HepG2 (cell line): ENCODE data around the gene GPR4. TPM values are rescaled to one million over a fixed set of nuclear protein-coding genes. Genes with fewer than 3 reads are reported as not detected.

ENCODE experiments used
- ATAC-seq: fragments of 200-7000 bp; cut with Tn5 transposase; 3 replicates; pipeline ENCODE4 v1.9.1; 2020; ENCODE audit warnings: mild to moderate bottlenecking, moderate library complexity
- BruUV-seq: library from RNA; stranded (reverse); fragments of 400-500 nt; replicated peaks from 2 replicates; lab custom pipeline; 2021; lab: Mats Ljungman, UMichigan
- CTCF ChIA-PET: fragments of 300-600 bp; formaldehyde crosslinking; extraction: SDS; loops from one replicate; lab custom pipeline; 2021; ENCODE audit warnings: low total read pairs, inconsistent platforms, low intra/inter-chr PET ratio; lab: Yijun Ruan, JAX
- POLR2A ChIA-PET: fragments of 350-600 bp; sonication (Branson Sonifier 250); formaldehyde crosslinking; loops from one replicate; lab custom pipeline; 2020; ENCODE audit warnings: antibody characterized with exemption, inconsistent platforms; lab: Yijun Ruan, JAX
- DNase-seq: peaks from one replicate; pipeline ENCODE4 v3.0.0-alpha.2; 2015; ENCODE audit warnings: low spot score
- FAIRE-seq: peaks from 3 replicates; lab custom pipeline; 2011; peaks lifted over from hg19 to GRCh38; lab: Jason Lieb, UNC
- H2AFZ ChIP-seq: one replicate; pipeline ENCODE4 v1.6.1; 2011; ENCODE audit warnings: low read length, inconsistent platforms
- H3K27ac ChIP-seq: fragments of 300-600 bp; 3 replicates; pipeline ENCODE4 v1.8.0; 2011; ENCODE audit warnings: mixed run types, mild to moderate bottlenecking, mixed read lengths, low read length, inconsistent platforms; ENCODE audit not compliant: insufficient read depth; ENCODE audit errors: extremely low read length
- H3K27me3 ChIP-seq, 2 experiments: fragments of 200-600 bp in 1 of 2; 2 replicates in 1 of 2; 3 replicates in 1 of 2; pipeline versions ENCODE4 v1.6.0 to v1.8.0; 2011; ENCODE audit warnings: low read length in 2 of 2, mild to moderate bottlenecking in 2 of 2, moderate library complexity in 2 of 2, inconsistent platforms in 1 of 2; ENCODE audit not compliant: insufficient read depth in 2 of 2, control insufficient read depth in 1 of 2
- H3K36me3 ChIP-seq, 2 experiments: fragments of 200-600 bp in 1 of 2; replicated peaks in 1 of 2; 2 replicates in 1 of 2; 3 replicates in 1 of 2; pipeline versions ENCODE4 v1.5.1 to v1.8.0; 2011; ENCODE audit warnings: low read length in 2 of 2, inconsistent platforms in 1 of 2; ENCODE audit not compliant: insufficient read depth in 2 of 2, control insufficient read depth in 1 of 2
- H3K4me1 ChIP-seq: 2 replicates; pipeline ENCODE4 v1.5.1; 2012; ENCODE audit warnings: low read length, inconsistent platforms; ENCODE audit not compliant: insufficient read depth
- H3K4me2 ChIP-seq: 2 replicates; pipeline ENCODE4 v1.6.0; 2011; ENCODE audit warnings: low read depth, low read length, inconsistent platforms
- H3K4me3 ChIP-seq, 3 experiments: fragments of 200-600 bp in 1 of 3; sonication (generic), shearing (Covaris generic) in 1 of 3; replicated peaks in 1 of 3; 2 replicates each; pipeline ENCODE4 v1.5.1; 2011 to 2016; ENCODE audit warnings: low read length in 3 of 3, inconsistent platforms in 2 of 3, low read depth in 2 of 3, mild to moderate bottlenecking in 2 of 3, control low read depth in 1 of 3, mixed read lengths in 1 of 3; ENCODE audit not compliant: insufficient read depth in 1 of 3
- H3K79me2 ChIP-seq: one replicate; pipeline ENCODE4 v1.6.1; 2011; ENCODE audit warnings: low read length, inconsistent platforms; ENCODE audit not compliant: insufficient read depth
- H3K9ac ChIP-seq: 2 replicates; pipeline ENCODE4 v1.6.0; 2011; ENCODE audit warnings: mild to moderate bottlenecking, low read depth, low read length, inconsistent platforms; ENCODE audit not compliant: insufficient read depth
- H3K9me3 ChIP-seq: 2 replicates; pipeline ENCODE4 v1.5.1; 2012; ENCODE audit warnings: mild to moderate bottlenecking, low read length
- H4K20me1 ChIP-seq: 2 replicates; pipeline ENCODE4 v1.6.0; 2011; ENCODE audit warnings: inconsistent platforms, mild to moderate bottlenecking, low read length, moderate library complexity; ENCODE audit not compliant: insufficient read depth
- FOXK2 ChIP-seq: fragments of 450-650 bp; IDR thresholded peaks from 2 replicates; pipeline ENCODE4 v1.6.1; 2016
- HDAC1 ChIP-seq: sonication (generic); formaldehyde crosslinking; IDR thresholded peaks from 2 replicates; pipeline ENCODE4 v1.5.1; 2020; ENCODE audit warnings: mild to moderate bottlenecking, missing genetic modification reagents
- KDM3A ChIP-seq: IDR thresholded peaks from 2 replicates; pipeline ENCODE4 v1.6.1; 2018; ENCODE audit warnings: low read depth, missing compliant biosample characterization
- RFX1 ChIP-seq: fragments of 450-650 bp; IDR thresholded peaks from 2 replicates; pipeline ENCODE4 v1.6.1; 2017
- ZNF724P ChIP-seq: sonication (generic); formaldehyde crosslinking; IDR thresholded peaks from 2 replicates; pipeline ENCODE4 v1.8.0; 2022; ENCODE audit warnings: missing genetic modification reagents, borderline replicate concordance
- ZNF790 ChIP-seq: sonication (generic); formaldehyde crosslinking; IDR thresholded peaks from 2 replicates; pipeline ENCODE4 v1.8.0; 2022; ENCODE audit warnings: missing genetic modification reagents, mild to moderate bottlenecking, borderline replicate concordance
- WGBS: methylation state at CpG from one replicate; pipeline ENCODE4 v1.1.6; 2017; ENCODE audit warnings: low lambda C conversion rate; 5-methylcytosine and 5-hydroxymethylcytosine counted together
- in situ Hi-C: cut with HindIII; loops from 2 replicates; pipeline ENCODE4 v1.10.0; 2017; ENCODE audit warnings: low pct_unique_long_range_greater_than_20kb; ENCODE audit not compliant: extremely low pct_ligation_motif_present
- intact Hi-C: fragments of 100-400 bp; cut with micrococcal nuclease; formaldehyde crosslinking; loops from one replicate; pipeline ENCODE4 v1.10.0; 2022; ENCODE audit not compliant: unreplicated experiment
- polyA plus RNA-seq, 8 experiments: library from polyadenylated mRNA; depleted of rRNA in 3 of 8; stranded (reverse) in 7 of 8; unstranded in 1 of 8; fragments of >200 nt; fragmentation: Illumina TruSeq in 4 of 8; extraction: Trizol in 4 of 8; gene quantifications; 2 replicates each; pipeline versions ENCODE4 v1.2.1 to v1.2.3, GENCODE V29; 2011 to 2016; ENCODE audit warnings: low read depth in 4 of 8, missing spikeins in 1 of 8, mixed read lengths in 1 of 8; ENCODE audit not compliant: insufficient read depth in 1 of 8
- total RNA-seq, 5 experiments: library from RNA; depleted of rRNA; stranded (reverse); fragments of >200 nt; fragmentation: Illumina TruSeq; extraction: Trizol; gene quantifications; 2 replicates each; pipeline ENCODE4 v1.2.3, GENCODE V29; 2016; ENCODE audit warnings: low read depth in 1 of 5
- TF ChIP-seq, protein P1 (sequence below): sonication (generic); formaldehyde crosslinking; IDR thresholded peaks from 2 replicates; pipeline ENCODE4 v1.5.1; 2020; ENCODE audit warnings: missing genetic modification reagents, mild to moderate bottlenecking, borderline replicate concordance

Gene GPR4
- total and polyA plus RNA-seq, 2 of the 13 experiments (the other 11 are each of a cell fraction or from before 2014, with no cell fraction given) = 0.15 TPM; not detected in 1

DNA sequence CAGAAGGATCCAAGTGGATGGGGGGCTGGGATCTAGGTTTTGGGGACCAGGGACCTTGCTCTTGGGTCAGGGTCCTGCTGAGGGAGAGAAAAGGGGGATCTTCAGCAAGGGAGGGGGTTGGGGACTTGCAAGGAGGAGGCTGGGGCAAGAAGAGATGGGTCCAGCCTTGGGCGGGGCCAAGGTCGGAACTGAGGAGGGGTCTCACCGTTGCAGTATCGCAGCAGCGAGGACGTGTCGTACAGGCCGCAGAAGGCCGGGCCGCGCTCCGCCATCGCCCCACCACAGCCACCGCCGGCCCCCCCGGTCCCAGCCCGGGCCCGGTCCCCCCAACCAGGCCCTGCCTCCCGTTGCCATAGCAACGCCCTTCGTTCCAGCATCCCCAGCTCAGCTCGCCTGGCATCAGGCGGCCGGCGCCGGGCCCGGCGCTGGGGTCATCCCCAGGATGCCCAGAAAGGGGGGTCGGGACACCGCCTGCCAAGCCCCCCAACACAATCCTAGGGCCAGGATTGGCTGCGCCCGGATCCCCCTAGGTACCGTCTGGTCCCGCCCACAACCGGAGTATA, 43.1 kb upstream of the GPR4 start:
- no peak overlapping the region for H3K4me3 ChIP-seq
- H3K79me2 ChIP-seq = no peaks in the 10 kb centered on the region
- H4K20me1 ChIP-seq = no peaks in the 10 kb centered on the region
- no peak overlapping the region for H3K4me2 ChIP-seq
- H2AFZ ChIP-seq = no peak overlapping the region
- no peak for TF ChIP-seq ZNF724P (CRISPR knock-in tag)
- peak; percentile 53; the same call in 1 of the 2 replicates for TF ChIP-seq RFX1
- H3K9me3 ChIP-seq = no peaks in the 10 kb centered on the region
- DNase-seq (no peak), FAIRE-seq (no peak), ATAC-seq (no peak)
- H3K27ac ChIP-seq = no peak overlapping the region
- 71% methylated on average over 20 of the region's 35 CpGs for WGBS
- POLR2A ChIA-PET = no interaction called here
- CTCF ChIA-PET = no interaction called here
- H3K36me3 ChIP-seq = no peaks in the 10 kb centered on the region
- peaks cover 0 to 9% of the 10 kb centered on the region in 2 experiments; a peak in 2 of 5 replicates for H3K27me3 ChIP-seq
- BruUV-seq = no TSS peak
- peaks cover 52% of the 10 kb centered on the region for H3K4me1 ChIP-seq
- no peak overlapping the region for H3K9ac ChIP-seq
- in situ Hi-C loops = no loop called here
- intact Hi-C loops = no loop called here

GRCh38 chr19:45643927-45644771, 42.1 kb upstream of the GPR4 start:
- Histone ChIP-seq H3K27ac (no peak overlapping the region), H3K27me3 (peaks cover 0 to 9% of the 10 kb centered on the region in 2 experiments; a peak in 3 of 5 replicates), H4K20me1 (no peaks in the 10 kb centered on the region), H3K4me3 (peak overlapping the region in 2 of 3 experiments; percentile 39 to 67; a peak in 3 of 6 replicates), H3K9ac (no peak overlapping the region), H3K4me2 (peak overlapping the region; percentile 83), H3K79me2 (no peaks in the 10 kb centered on the region), H3K9me3 (no peaks in the 10 kb centered on the region), H2AFZ (no peak overlapping the region), H3K4me1 (peaks cover 62% of the 10 kb centered on the region), H3K36me3 (no peaks in the 10 kb centered on the region)
- CTCF ChIA-PET = interaction anchor here (0.8 to 4.0 kb wide), 3 partner anchors 37 to 74 kb away, joined by 3 to 45 read pairs (median 29); no protein-coding TSS in a partner anchor
- in situ Hi-C loops = loop anchor here (5.0 kb wide), 1 partner anchor 52 kb away; no protein-coding TSS in a partner anchor
- DNase-seq (no peak), FAIRE-seq (no peak), ATAC-seq (no peak)
- 46% methylated on average over 14 of the region's 14 CpGs for WGBS
- POLR2A ChIA-PET = interaction anchor here (0.7 to 5.9 kb wide), 4 partner anchors 41 to 60 kb away, joined by 3 to 56 read pairs (median 12); partner anchors contain the start of gene OPA3
- TF ChIP-seq, protein P1, sequence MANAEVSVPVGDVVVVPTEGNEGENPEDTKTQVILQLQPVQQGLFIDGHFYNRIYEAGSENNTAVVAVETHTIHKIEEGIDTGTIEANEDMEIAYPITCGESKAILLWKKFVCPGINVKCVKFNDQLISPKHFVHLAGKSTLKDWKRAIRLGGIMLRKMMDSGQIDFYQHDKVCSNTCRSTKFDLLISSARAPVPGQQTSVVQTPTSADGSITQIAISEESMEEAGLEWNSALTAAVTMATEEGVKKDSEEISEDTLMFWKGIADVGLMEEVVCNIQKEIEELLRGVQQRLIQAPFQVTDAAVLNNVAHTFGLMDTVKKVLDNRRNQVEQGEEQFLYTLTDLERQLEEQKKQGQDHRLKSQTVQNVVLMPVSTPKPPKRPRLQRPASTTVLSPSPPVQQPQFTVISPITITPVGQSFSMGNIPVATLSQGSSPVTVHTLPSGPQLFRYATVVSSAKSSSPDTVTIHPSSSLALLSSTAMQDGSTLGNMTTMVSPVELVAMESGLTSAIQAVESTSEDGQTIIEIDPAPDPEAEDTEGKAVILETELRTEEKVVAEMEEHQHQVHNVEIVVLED (CRISPR knock-in tag) = 0 out of 2 replicates have a peak, but pooled peaks have one; percentile 4
- no peak for TF ChIP-seq FOXK2
- no peak for TF ChIP-seq ZNF790 (CRISPR knock-in tag)
- TF ChIP-seq HDAC1 (CRISPR knock-in tag) = 0 out of 2 replicates have a peak, but pooled peaks have one; percentile 7
- 0 out of 2 replicates have a peak, but pooled peaks have one; percentile 5 for TF ChIP-seq KDM3A
- no TSS peak for BruUV-seq
- intact Hi-C loops = loop anchor here (1.0 to 5.0 kb wide), 4 partner anchors 37 to 147 kb away; partner anchors contain the start of genes PPM1N and RTN2
